ENCODE results near the gene MED12L.
A peak's percentile ranks its signal among the peaks of the same experiment; 100 is the strongest.

The MED12L gene

DNA sequence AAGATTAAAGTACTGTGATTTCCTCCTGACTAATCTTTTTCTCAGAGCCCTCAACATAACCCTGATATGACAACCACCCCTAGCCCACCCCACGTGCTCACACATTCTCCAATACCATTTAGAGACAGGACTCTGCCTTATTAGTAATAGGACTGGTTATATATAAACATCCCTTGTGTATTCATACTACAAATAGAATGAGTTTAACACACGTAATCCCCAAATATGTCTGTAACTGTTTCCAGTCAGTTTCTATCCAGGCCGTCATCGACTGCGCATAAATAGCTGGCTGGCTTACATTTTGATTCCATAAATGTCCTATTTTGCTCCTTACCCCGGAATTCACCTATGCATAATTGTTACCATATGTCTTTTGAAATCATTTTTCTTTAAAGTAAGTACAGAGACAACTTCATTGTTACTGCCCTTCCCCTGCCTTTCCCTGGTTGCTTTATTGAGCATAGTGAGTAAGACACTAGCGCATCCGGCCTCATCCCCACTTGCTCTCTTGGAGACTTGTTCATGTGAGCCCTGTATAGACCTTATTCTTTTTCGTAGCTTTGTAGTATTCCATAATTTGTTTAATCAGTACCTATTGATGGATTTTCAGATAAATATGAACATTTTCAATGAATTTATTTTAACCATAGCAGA is 196.3 kb downstream of the MED12L start:
- H3K4me3 ChIP-seq (ENCODE audit: low read depth, low read length) = no peak overlapping the region
- peak; percentile 50 for DNase-seq (ENCODE audit: low read depth)
- TF ChIP-seq, protein P1, sequence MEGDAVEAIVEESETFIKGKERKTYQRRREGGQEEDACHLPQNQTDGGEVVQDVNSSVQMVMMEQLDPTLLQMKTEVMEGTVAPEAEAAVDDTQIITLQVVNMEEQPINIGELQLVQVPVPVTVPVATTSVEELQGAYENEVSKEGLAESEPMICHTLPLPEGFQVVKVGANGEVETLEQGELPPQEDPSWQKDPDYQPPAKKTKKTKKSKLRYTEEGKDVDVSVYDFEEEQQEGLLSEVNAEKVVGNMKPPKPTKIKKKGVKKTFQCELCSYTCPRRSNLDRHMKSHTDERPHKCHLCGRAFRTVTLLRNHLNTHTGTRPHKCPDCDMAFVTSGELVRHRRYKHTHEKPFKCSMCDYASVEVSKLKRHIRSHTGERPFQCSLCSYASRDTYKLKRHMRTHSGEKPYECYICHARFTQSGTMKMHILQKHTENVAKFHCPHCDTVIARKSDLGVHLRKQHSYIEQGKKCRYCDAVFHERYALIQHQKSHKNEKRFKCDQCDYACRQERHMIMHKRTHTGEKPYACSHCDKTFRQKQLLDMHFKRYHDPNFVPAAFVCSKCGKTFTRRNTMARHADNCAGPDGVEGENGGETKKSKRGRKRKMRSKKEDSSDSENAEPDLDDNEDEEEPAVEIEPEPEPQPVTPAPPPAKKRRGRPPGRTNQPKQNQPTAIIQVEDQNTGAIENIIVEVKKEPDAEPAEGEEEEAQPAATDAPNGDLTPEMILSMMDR (conservative IDR thresholded peaks at IDR 0.05; ENCODE audit: low read depth, low read length) = no peak

DNA sequence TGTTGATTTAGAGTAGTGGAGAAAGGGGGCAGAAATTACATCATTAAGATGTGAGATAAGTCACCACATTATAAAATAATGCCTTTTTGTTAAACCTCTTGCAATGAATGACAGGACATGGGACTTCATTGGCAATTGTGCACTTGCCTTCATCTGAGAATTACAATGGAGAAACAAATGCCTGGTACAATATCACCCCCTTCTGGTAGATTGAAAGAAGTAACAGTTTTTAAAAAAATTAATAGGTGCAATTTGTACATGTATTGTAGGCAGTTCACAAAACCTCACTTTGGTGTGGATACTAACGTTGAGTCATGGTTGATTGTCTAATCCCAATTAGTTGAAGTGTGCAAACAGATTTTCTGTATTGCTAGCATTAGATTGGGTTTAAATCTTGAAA is 197.5 kb downstream of the MED12L start:
- no peak overlapping the region for H3K4me3 ChIP-seq (ENCODE audit: low read depth, low read length)
- peak; percentile 84 for DNase-seq (ENCODE audit: low read depth)
- TF ChIP-seq, protein P1 (conservative IDR thresholded peaks at IDR 0.05; ENCODE audit: low read depth, low read length) = peak; percentile 62

DNA sequence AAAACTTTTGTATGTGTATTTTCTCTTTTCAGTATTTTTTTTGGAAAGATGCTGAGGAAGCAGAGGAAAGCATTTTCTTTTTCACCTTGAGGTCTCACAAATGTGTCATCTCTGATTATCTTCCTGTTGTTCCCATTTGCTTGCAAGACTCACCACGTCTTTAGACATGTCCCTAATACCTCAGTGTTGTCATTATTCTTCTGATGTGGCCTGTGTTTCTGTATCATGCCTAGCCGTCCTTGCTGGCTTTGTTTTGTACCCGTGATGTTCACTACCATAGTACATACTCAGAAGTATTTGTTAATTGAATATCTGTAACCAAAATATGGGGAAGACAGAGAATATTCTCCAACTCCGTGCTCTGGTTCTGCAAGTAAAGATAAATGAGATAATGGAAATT is 197.9 kb downstream of the MED12L start:
- TF ChIP-seq, protein P1 (conservative IDR thresholded peaks at IDR 0.05; ENCODE audit: low read depth, low read length) = no peak
- no peak for DNase-seq (ENCODE audit: low read depth)
- no peak overlapping the region for H3K4me3 ChIP-seq (ENCODE audit: low read depth, low read length)

DNA sequence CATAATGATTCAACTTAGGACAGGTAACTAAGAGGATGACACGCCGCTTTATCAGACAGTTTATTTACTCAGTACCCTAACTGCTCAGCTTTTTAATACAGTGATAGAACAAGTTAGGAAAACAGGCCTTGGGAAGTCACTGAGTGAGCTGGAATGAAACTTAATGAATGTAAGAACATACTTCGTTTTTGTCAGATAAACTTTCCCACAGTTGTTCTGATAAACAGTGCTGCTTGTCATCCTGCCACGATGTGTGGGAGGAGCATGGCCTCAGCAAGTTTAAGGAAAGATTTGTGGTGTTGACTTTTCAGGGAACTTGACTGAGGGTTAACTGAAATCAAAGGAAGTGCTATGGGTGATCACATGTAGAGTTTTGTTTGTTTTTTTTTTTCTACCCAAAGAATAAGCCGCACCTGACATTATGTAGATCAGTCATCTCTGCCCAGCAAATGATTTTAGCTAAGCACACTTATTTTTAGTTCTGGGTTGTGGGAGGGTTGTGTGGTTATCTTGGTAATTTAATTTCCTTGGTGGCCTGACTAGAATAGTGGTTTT is 198.5 kb downstream of the MED12L start:
- no peak overlapping the region for H3K4me3 ChIP-seq (ENCODE audit: low read depth, low read length)
- DNase-seq (ENCODE audit: low read depth) = peak; percentile 86
- TF ChIP-seq, protein P1 (conservative IDR thresholded peaks at IDR 0.05; ENCODE audit: low read depth, low read length) = no peak

DNA sequence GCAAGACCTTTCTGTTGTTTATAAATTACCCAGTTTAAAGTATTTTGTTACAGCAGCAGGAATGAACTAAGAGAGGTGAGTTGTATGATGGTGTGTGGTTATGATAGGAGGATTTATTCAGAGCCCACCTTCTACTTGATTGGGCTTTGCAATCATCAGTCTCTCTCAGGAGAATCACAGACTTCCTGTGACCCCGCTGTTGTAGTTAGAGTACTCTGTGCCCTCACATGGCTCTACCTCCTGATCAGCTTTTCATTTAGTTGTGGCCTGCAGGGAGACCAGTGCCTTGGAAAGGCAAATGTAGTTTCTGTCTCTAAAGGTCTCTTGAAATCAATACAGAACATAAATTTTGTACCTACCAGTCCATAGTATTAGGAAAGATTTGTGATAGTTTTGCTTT is 200.5 kb downstream of the MED12L start:
- no peak for DNase-seq (ENCODE audit: low read depth)
- H3K4me3 ChIP-seq (ENCODE audit: low read depth, low read length) = no peak overlapping the region
- TF ChIP-seq, protein P1 (conservative IDR thresholded peaks at IDR 0.05; ENCODE audit: low read depth, low read length) = no peak

DNA sequence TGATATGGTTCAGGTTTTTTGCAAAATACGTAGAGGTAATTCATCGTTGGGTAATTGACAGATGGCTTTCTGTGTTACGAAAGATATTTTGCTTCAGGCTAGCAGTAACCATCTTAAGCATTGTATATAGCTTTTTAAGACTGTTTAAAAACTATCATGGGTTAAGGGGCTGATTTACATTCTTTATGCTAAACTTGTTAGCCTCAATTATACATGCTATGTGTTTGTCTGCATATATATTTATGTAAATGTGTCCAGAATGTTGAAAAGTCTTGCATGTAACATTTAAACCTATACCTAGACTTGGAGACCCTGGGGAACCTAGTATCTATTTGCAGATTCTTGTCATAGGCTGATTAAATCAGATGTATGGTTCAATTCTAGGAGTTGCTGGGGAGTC is 204.0 kb downstream of the MED12L start:
- TF ChIP-seq, protein P1 (conservative IDR thresholded peaks at IDR 0.05; ENCODE audit: low read depth, low read length) = no peak
- DNase-seq (ENCODE audit: low read depth) = no peak
- no peak overlapping the region for H3K4me3 ChIP-seq (ENCODE audit: low read depth, low read length)

DNA sequence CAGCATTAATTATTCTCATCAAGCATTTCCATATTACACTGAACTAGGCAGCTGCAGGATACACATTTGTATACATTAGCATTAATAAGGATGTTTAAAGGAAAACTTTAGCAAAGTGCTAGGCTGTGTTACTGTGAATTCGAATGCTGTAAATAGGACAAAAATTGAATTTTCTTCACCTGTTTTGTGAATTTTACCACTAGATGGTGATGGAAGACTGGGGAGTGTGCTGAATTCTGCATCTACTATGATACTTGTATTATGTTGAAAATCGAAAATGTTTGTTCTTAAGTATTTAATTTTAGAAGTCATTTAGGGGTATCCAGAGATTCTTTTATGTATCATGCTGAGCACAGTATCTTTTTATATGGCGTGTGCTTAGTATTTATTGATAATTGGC is 205.2 kb downstream of the MED12L start:
- DNase-seq (ENCODE audit: low read depth) = peak; percentile 80
- TF ChIP-seq, protein P1 (conservative IDR thresholded peaks at IDR 0.05; ENCODE audit: low read depth, low read length) = peak; percentile 68
- no peak overlapping the region for H3K4me3 ChIP-seq (ENCODE audit: low read depth, low read length)

Data from choroid plexus epithelial cell (primary cell).